Hepatic stellate cell (primary cell): Measurements from ENCODE around the gene BFSP2.
"Not testable (repeated sequence)": the region's sequence is repeated elsewhere in the genome, so short reads cannot be mapped to it uniquely, and the experiment has no call there.

Experiments used
- DNase-seq: peaks from one replicate; pipeline ENCODE4 v3.0.0; 2011; ENCODE audit warnings: low spot score

Gene BFSP2

DNA sequence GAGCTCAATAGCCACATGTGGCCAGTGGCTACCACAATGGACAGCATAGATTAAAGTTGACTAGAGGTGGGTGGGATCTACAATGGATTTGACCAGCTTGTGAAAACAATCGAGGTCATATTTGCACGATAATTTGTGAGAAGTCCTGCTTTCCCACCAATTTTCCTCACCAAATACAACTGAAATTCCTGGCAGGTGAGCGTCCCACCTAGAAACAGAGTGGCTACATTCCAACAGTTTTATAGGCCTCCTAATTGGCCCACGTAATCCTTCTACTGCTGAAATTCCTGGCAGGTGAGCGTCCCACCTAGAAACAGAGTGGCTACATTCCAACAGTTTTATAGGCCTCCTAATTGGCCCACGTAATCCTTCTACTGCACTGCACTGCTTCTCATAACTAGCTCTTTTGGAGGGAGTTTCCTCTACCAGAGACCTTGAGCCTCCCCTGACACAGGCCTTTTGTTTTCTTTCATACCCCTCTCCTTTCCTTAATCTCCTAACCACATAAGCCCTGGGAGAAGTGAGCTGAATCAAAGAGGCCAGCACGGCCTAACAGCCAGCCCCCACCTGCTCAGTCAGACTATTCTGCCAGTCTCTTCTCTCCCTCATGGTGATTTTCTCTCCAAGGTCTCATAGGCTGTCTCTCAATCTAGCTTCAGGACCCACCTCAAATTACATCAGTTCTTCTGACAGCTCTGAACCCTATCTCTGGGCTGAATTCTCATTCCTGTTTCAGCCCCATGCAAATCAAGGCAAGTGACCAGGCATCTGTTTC, 80.2 kb downstream of the BFSP2 start:
- no peak for DNase-seq

GRCh38 chr3:133482474-133482873, 82.6 kb downstream of the BFSP2 start:
- DNase-seq = not testable (repeated sequence)

DNA sequence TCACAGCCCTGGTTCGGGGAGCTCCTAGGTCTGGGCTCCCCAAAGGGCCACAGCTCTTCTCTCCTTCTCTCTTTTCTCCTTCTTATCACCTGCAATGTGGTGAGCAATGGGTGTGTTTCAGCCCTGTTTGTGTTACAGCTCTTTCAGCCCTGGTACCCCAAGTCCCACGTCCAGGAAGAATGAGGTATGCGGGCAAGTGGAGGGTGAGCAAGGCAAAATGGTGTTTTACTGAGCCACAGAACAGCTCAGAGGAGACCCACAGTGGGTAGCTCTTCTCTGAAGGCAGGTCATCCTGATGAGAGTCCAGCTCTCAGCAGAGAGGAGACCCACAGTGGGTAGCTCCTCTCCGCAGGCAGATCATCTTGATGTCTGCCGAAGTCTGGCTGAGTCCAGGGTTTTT, 86.8 kb downstream of the BFSP2 start:
- DNase-seq = no peak

DNA sequence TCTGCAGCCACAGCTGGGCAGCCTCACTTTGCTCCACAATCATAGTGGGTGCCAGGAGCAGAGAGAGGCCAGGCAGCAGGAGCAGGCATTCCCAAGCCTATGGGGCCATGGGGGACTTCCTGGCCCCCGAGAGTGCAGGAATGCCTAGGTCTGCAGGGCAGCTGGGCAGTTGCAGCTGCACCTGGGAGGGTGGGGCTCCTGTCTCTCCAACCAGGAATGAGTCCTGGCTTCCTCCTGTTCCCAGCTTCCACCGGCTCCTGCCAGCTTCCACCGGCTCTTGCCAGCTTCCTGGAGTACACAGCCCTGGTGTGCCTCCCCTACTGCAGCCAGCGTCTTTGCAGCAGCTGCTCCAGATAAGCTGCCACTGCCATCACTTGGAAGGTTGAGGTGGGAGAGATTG, 87.3 kb downstream of the BFSP2 start:
- no peak for DNase-seq

DNA sequence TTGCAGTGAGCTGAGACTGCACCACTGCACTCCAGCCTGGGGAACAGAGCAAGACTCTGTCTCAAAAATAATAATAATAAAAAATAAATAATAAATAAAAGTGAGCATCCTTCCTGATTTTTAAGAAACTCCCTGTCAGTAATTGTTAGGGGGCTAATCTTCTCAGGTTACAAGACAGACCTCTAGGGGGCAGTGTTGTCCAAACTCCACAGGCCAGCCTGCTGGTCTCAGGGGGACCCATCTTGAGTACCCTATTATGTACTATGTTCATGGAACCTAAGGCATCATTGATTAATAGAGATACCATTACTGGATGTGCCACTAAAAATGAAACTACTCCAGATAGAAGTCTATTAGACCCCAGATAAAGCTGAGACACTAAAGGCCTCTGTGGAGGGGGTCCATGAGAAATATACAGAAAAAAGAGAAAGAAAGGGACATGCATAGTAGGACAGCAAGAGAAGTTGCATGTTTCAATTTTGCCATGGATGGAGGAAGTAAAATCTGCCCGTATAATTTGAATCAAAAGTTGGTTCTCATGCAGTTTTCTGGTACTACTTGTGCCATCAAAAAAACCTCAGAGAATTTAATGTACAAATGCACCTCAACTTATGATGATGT, 88.2 kb downstream of the BFSP2 start:
- DNase-seq = peak; percentile 63

GRCh38 chr3:133488785-133489367, 89.0 kb downstream of the BFSP2 start:
- DNase-seq = peak; percentile 46

GRCh38 chr3:133489466-133490085, 89.7 kb downstream of the BFSP2 start:
- DNase-seq = no peak

- no peak for DNase-seq
These were observed 90.9 kb downstream of the BFSP2 start for GRCh38 chr3:133490468-133491351.

GRCh38 chr3:133491481-133492059, 91.7 kb downstream of the BFSP2 start:
- no peak for DNase-seq

DNA sequence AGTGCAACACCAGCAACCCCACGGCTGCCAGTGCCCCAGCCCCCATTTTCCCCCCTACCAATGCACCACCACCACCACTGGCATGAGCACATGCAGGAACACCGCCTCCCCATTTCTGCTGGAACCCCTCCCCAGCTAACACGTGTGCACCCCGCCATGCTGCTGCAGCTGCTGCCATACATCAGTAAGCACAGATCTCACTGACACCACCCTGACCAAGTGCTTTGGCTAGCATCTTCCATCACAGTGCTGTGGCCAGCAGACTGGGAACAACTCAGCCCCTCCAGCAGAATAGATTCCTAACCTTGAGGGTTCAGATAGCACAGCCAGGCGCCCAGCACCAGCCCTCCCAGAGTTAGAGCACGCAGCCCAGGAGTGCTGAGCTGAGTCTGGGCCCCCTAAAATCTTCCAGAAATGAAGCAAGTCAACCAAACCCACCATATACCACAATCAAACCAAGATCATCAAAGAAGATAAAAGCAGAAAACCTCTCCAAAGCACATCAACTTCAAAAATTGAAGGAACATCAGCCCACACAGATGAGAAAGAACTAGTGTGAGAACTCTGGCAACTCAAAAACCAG, 92.4 kb downstream of the BFSP2 start:
- DNase-seq = no peak

DNA sequence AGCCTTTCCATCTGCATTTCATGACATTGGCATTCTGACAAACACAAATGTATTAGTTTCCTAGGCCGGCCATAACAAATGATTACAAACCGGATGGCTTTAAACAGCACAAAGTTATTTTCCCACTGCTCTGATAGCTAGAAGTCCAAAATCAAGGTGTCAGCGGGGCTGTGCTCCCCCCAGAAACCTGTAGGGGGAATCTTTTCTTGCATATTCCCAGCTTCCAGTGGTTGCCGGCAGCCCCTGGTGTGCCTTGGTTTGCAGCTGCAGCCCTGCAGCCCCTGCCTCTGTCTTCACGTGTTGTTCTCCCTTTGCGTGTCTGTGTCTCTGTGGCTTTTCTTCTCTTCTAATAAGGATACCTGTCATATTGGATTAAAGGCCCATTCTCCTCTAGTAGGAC, 94.6 kb downstream of the BFSP2 start:
- peak; percentile 27 for DNase-seq

DNA sequence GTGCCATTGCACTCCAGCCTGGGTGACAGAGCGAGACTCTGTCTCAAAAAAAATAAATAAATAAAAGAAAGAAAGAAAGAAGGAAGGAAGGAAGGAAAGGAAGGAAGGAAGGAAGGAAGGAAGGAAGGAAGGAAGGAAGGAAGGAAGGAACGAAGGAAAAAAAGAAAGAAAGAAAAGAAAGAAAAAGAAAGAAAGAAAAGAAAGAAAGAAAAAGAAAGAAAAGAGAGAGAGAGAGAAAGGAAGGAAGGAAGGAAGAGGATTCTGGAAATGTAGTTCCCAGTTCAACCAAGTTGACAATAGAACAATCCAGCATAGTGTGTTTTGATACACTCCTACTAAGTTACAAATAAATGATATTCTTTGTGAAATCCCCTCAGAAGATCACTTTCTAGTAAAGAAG, 102.7 kb downstream of the BFSP2 start:
- not testable (repeated sequence) for DNase-seq

DNA sequence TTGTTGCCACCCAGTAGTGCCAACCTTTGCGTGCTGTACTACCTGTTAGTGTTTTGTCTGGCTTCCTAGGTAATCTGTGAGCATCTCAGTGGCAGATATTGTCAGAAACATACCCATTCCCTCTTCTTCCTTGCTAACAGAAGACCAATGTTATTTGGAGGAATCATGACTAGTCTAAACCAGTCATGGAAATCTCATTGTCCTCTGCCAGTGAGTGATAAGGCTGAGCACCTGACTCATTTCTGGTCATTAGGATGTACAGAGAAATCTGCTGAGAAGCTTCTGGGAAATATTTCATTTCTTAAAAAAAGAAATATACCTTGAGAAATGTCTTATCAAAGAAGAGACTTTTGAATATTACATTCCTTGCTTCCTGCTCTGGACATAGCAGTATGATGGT, 103.6 kb downstream of the BFSP2 start:
- DNase-seq = no peak

DNA sequence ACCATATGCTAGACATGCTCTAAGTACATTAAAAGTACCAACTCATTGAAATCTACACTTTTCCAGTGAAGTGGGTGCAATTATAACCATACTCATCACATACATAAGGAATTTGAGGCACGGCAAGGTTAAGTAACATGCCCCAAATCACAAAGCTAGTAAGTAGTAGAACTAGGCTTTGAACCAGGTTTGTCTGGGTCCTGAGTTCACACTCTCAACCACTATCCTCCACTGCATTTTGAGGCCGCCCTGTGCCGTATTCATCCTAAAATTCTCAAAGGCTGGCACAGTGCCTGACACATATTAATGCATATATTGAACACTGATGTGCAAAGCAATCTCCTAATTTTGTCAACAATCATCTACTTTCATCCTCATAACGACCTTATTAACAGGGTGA, 104.9 kb downstream of the BFSP2 start:
- no peak for DNase-seq

DNA sequence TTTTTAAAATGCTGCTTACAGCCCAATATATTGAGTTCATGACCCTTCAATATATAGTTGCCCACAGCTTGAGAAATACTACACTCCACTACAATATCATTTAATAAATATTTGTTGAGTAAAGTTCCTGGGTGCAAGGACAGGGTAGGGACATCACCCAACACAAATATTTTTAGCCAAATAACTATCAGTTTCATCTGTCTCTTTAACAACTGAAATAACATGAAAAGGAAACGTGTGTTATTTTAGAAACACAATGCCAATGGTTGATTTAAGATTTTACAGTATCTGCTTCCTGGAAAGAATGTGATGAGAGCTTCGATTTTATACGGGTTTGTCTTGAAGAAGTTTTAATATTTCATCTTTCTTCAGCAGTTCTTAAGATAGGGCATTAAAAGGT, 106.0 kb downstream of the BFSP2 start:
- no peak for DNase-seq

GRCh38 chr3:133506215-133506901, 106.5 kb downstream of the BFSP2 start:
- no peak for DNase-seq

GRCh38 chr3:133509488-133509887, 109.6 kb downstream of the BFSP2 start:
- no peak for DNase-seq

- no peak for DNase-seq
These were observed 112.7 kb downstream of the BFSP2 start for GRCh38 chr3:133512416-133513089.

GRCh38 chr3:133514418-133514817, 114.6 kb downstream of the BFSP2 start:
- no peak for DNase-seq

DNA sequence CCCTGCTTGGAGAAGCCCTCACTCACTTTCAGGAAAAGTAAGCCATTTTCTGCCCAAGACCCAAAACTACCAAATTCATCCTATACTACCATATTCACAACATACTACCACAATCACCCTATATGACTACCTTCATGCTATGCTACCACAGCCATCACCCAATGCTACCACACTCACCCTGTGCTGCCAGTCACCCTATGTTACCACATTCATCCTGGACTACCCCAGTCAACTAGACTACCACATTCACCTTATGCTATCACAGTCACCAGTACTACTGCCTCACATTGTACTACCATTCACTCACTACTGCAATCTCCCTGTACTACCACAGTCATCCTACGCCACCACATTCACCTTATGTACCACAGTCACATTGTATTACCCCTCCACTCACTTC, 115.3 kb downstream of the BFSP2 start:
- DNase-seq = no peak
